Liver (tissue), 9 donors: Measurements from ENCODE around the gene TNS3. TPM values are rescaled to one million over a fixed set of nuclear protein-coding genes. Genes with fewer than 3 reads are reported as not detected.

ENCODE experiments used
- DNase-seq: peaks from one replicate; pipeline ENCODE4 v3.0.0-alpha.2; 2017; ENCODE audit warnings: low spot score
- H3K27ac ChIP-seq, 2 donors: one replicate each; pipeline ENCODE4 v1.7.0; 2013; ENCODE audit warnings: inconsistent platforms in 2 of 2, low read length in 2 of 2, control low read depth in 1 of 2, low read depth in 1 of 2, mild to moderate bottlenecking in 1 of 2
- H3K27me3 ChIP-seq, 4 donors: one replicate each; pipeline versions ENCODE4 v1.6.1 to v1.7.0; 2013; ENCODE audit warnings: low read length in 3 of 4, inconsistent platforms in 1 of 4, mild to moderate bottlenecking in 1 of 4, moderate library complexity in 1 of 4; ENCODE audit not compliant: control insufficient read depth in 4 of 4, insufficient read depth in 4 of 4
- H3K36me3 ChIP-seq, 4 donors: one replicate each; pipeline versions ENCODE4 v1.6.1 to v1.7.0; 2013; ENCODE audit warnings: low read length in 3 of 4, mild to moderate bottlenecking in 3 of 4, low read depth in 1 of 4, moderate library complexity in 1 of 4; ENCODE audit not compliant: control insufficient read depth in 4 of 4, insufficient read depth in 3 of 4
- H3K4me1 ChIP-seq, 4 donors: one replicate each; pipeline versions ENCODE4 v1.6.1 to v1.7.0; 2013; ENCODE audit warnings: low read length in 3 of 4, mild to moderate bottlenecking in 3 of 4, moderate library complexity in 1 of 4; ENCODE audit not compliant: control insufficient read depth in 4 of 4, insufficient read depth in 4 of 4
- H3K4me3 ChIP-seq, 3 donors: one replicate each; pipeline versions ENCODE4 v1.6.1 to v1.7.0; 2013; ENCODE audit warnings: low read length in 3 of 3, control low read depth in 1 of 3, low read depth in 1 of 3, mild to moderate bottlenecking in 1 of 3
- H3K9ac ChIP-seq, 2 donors: one replicate each; pipeline ENCODE4 v1.7.0; 2013; ENCODE audit warnings: low read length in 2 of 2, mild to moderate bottlenecking in 2 of 2, moderate library complexity in 2 of 2, control low read depth in 1 of 2, low read depth in 1 of 2
- H3K9me3 ChIP-seq, 4 donors: one replicate each; pipeline versions ENCODE4 v1.6.1 to v1.7.0; 2013; ENCODE audit warnings: low read length in 3 of 4; ENCODE audit not compliant: control insufficient read depth in 4 of 4
- ATF3 ChIP-seq: IDR thresholded peaks from 2 replicates; pipeline ENCODE4 v1.6.1; 2016; ENCODE audit warnings: antibody characterized with exemption
- CTCF ChIP-seq: fragments of 150-350 bp; IDR thresholded peaks from 2 replicates; pipeline ENCODE4 v1.5.1; 2017; ENCODE audit warnings: improper control_type of control experiment, low read depth, low read length; ENCODE audit not compliant: missing input control
- FOXA1 ChIP-seq: IDR thresholded peaks from 2 replicates; pipeline ENCODE4 v1.6.1; 2016; ENCODE audit warnings: antibody characterized with exemption
- FOXA2 ChIP-seq: IDR thresholded peaks from 2 replicates; pipeline ENCODE4 v1.6.1; 2016; ENCODE audit warnings: antibody characterized with exemption
- GABPA ChIP-seq, 2 donors: IDR thresholded peaks in 1 of 2; conservative IDR thresholded peaks in 1 of 2; 2 replicates each; pipeline ENCODE4 v1.6.1; 2016; ENCODE audit warnings: antibody characterized with exemption in 2 of 2, mild to moderate bottlenecking in 1 of 2, moderate library complexity in 1 of 2
- HNF4A ChIP-seq, 2 donors: conservative IDR thresholded peaks; 2 replicates each; pipeline ENCODE4 v1.6.1; 2016; ENCODE audit warnings: antibody characterized with exemption in 2 of 2, mild to moderate bottlenecking in 2 of 2
- HNF4G ChIP-seq: IDR thresholded peaks from 2 replicates; pipeline ENCODE4 v1.6.1; 2016; ENCODE audit warnings: antibody characterized with exemption
- JUND ChIP-seq, 2 donors: IDR thresholded peaks; 2 replicates each; pipeline ENCODE4 v1.6.1; 2016; ENCODE audit warnings: antibody characterized with exemption in 2 of 2
- NR2F2 ChIP-seq: IDR thresholded peaks from 2 replicates; pipeline ENCODE4 v1.6.1; 2016; ENCODE audit warnings: antibody characterized with exemption
- RAD21 ChIP-seq, 2 donors: IDR thresholded peaks; 2 replicates each; pipeline ENCODE4 v1.6.1; 2016; ENCODE audit warnings: antibody characterized with exemption in 2 of 2, mild to moderate bottlenecking in 2 of 2
- REST ChIP-seq: IDR thresholded peaks from 2 replicates; pipeline ENCODE4 v1.6.1; 2016; ENCODE audit warnings: antibody characterized with exemption, mild to moderate bottlenecking
- RXRA ChIP-seq, 2 donors: IDR thresholded peaks; 2 replicates each; pipeline ENCODE4 v1.6.1; 2017 to 2018; ENCODE audit warnings: antibody characterized with exemption in 2 of 2, mild to moderate bottlenecking in 1 of 2
- TAF1 ChIP-seq: conservative IDR thresholded peaks from 2 replicates; pipeline ENCODE4 v1.6.1; 2016; ENCODE audit warnings: antibody characterized with exemption, mild to moderate bottlenecking
- YY1 ChIP-seq: IDR thresholded peaks from 2 replicates; pipeline ENCODE4 v1.6.1; 2016; ENCODE audit warnings: antibody characterized with exemption, mild to moderate bottlenecking
- ZBTB33 ChIP-seq: IDR thresholded peaks from 2 replicates; pipeline ENCODE4 v1.6.1; 2016; ENCODE audit warnings: antibody characterized with exemption
- WGBS: extraction: QIAGEN DNeasy Blood & Tissue Kit; methylation state at CpG from one replicate; pipeline ENCODE4 v1.1.7; 2013; 5-methylcytosine and 5-hydroxymethylcytosine counted together
- polyA plus RNA-seq, 2 donors: library from polyadenylated mRNA; stranded (reverse) in 1 of 2; unstranded in 1 of 2; fragments of 200-250 nt in 1 of 2; fragments of >200 nt in 1 of 2; fragmentation: Nextera tagmentation in 1 of 2; extraction: Ambion mirVana in 1 of 2; gene quantifications; one replicate each; pipeline versions ENCODE4 v1.2.1 to v1.2.3, GENCODE V29; 2013 to 2015
- total RNA-seq, 2 donors: library from RNA; depleted of rRNA; stranded (reverse); fragments of >200 nt; gene quantifications; one replicate each; pipeline ENCODE4 v1.2.3, GENCODE V29; 2014
- TF ChIP-seq, protein P1 (sequence below): IDR thresholded peaks from 2 replicates; pipeline ENCODE4 v1.6.1; 2016; ENCODE audit warnings: antibody characterized with exemption
- donor health status: healthy.
- donor health status: healthy.
- donor health status: healthy.
- donor health status: healthy.
- donor health status: healthy.

Gene TNS3
- total and polyA plus RNA-seq, 4 donors: 16.8 to 100 (median 29.5) TPM

DNA sequence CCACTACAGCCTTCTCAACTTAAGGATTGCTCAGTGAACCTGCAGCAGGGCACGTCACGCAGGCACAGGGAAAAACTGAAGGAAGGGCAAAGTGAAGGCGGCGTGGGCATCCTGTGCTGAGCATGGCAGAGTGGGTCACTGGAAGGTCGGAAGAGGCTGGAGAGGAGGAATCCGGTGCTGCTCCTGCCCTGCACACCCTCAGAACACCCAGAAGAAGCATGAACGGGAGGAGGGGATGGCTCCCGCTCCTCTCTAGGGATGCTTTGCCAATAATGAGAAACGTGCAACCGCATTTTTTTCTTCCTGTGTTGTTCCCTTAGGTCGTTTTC, 175.1 kb downstream of the TNS3 start:
- no peak overlapping the region for H3K4me3 ChIP-seq
- H3K27me3 ChIP-seq: no peaks in the 10 kb centered on the region
- no peak for DNase-seq
- TF ChIP-seq CTCF (no peak), GABPA (IDR thresholded peaks at IDR 0.05 in 1 of 2, conservative IDR thresholded peaks at IDR 0.05 in 1 of 2) (no peak), ZBTB33 (no peak), TAF1 (no peak), HNF4A (conservative IDR thresholded peaks at IDR 0.05) (no peak), FOXA2 (no peak), NR2F2 (no peak), REST (no peak), ATF3 (no peak), RAD21 (IDR thresholded peaks at IDR 0.05) (no peak), FOXA1 (no peak), HNF4G (no peak), YY1 (no peak), RXRA (IDR thresholded peaks at IDR 0.05) (no peak), JUND (IDR thresholded peaks at IDR 0.05) (no peak)
- TF ChIP-seq, protein P1, sequence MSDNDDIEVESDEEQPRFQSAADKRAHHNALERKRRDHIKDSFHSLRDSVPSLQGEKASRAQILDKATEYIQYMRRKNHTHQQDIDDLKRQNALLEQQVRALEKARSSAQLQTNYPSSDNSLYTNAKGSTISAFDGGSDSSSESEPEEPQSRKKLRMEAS: no peak
- H3K27ac ChIP-seq: no peak overlapping the region
- no peaks in the 10 kb centered on the region for H3K9me3 ChIP-seq
- peaks cover 6 to 31% (median 21%) of the 10 kb centered on the region in 4 donors for H3K4me1 ChIP-seq
- no peak overlapping the region for H3K9ac ChIP-seq
- peaks cover 8 to 45% (median 30%) of the 10 kb centered on the region in 4 donors for H3K36me3 ChIP-seq
- 65% methylated on average over 11 of the region's 11 CpGs for WGBS
